ENCODE measurements around the gene C19orf44.

- TF ChIP-seq CTCF (IDR thresholded peaks at IDR 0.05) (no peak), EZH2phosphoT487 (IDR thresholded peaks at IDR 0.05) (no peak)
Observed at GRCh38 chr19:16544473-16545231, 48.5 kb downstream of the C19orf44 start.
